GM23248 (cell line): Measurements from ENCODE around the gene PYGO2.

Experiments
- EZH2 ChIP-seq: fragments of 200-600 bp; sonication (generic); IDR thresholded peaks from 2 replicates; pipeline ENCODE4 v1.6.1; 2018; ENCODE audit warnings: antibody characterized with exemption, mild to moderate bottlenecking; ENCODE audit not compliant: insufficient read depth, poor library complexity, severe bottlenecking
- EZH2phosphoT487 ChIP-seq: fragments of 200-600 bp; sonication (generic); IDR thresholded peaks from 2 replicates; pipeline ENCODE4 v1.6.1; 2018; ENCODE audit warnings: antibody characterized with exemption, moderate library complexity, mild to moderate bottlenecking, low read depth; ENCODE audit not compliant: insufficient read depth

DNA sequence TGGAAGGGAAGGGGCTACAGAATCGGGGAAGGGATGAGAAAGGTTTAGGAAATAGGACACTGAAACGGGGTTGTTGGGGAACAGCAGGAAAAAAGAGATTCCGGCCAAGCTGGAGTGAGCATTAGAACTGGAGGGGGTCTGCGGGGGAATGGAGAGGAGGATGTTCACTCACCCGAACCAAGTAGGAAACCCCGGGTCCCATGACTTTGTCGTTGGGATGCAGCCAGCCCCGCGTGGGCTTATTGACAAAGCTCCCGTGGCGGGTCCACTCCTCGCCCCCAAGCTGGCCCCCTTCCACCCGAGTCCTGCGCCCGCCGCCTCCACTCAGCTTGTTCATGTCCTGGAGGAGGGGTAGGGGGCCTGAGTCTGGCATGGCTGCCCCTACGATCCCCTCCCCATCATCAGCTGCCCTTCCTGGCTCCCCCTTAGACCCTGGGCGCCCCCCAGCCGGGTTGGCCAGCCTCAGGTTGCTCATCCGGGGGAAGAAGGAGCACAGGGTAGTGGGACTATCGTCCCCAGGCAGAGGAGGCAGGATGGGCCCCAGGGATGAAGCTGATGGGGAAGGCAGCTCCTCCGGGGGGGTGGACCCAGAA, 8.4 kb upstream of the PYGO2 start:
- TF ChIP-seq EZH2phosphoT487 (no peak), EZH2 (no peak)
